NOMO-1 (cell line): ENCODE results near the gene DIO1.
"Not testable (repeated sequence)": the region's sequence is repeated elsewhere in the genome, so short reads cannot be mapped to it uniquely, and the experiment has no call there.

Experiments
- DNase-seq, 2 experiments: peaks; one replicate each; lab custom pipeline; 2025; ENCODE audit not compliant: unreplicated experiment in 2 of 2; lab: John Stamatoyannopoulos, UW

DIO1 gene

GRCh38 chr1:53893999-53894636 lies at the start of gene DIO1:
Gene DIO1 (plus strand): TSS chr1:53894187. CDS start chr1:53894211, 24 bp downstream.
- no peak for DNase-seq

- DNase-seq, result peak in 1 of 2 experiments; percentile 8
Observed at GRCh38 chr1:53847980-53848379, 46.0 kb upstream of the DIO1 start.

GRCh38 chr1:53850082-53850673 lies 43.8 kb upstream of the DIO1 start:
- no peak for DNase-seq

- no peak for DNase-seq
Observed at GRCh38 chr1:53851571-53852285, 42.3 kb upstream of the DIO1 start.

- peak in 1 of 2 experiments; percentile 59 for DNase-seq
Observed at GRCh38 chr1:53860967-53861411, 33.0 kb upstream of the DIO1 start.

GRCh38 chr1:53862507-53862906 lies 31.5 kb upstream of the DIO1 start:
- no peak for DNase-seq

- no peak for DNase-seq
Observed at GRCh38 chr1:53868565-53868964, 25.4 kb upstream of the DIO1 start.

- DNase-seq, result peak; percentile 25 to 58
Observed at GRCh38 chr1:53869454-53870117, 24.4 kb upstream of the DIO1 start.

GRCh38 chr1:53871221-53871620 lies 22.8 kb upstream of the DIO1 start:
- DNase-seq, result no peak

- no peak for DNase-seq
Observed at GRCh38 chr1:53871773-53872484, 22.1 kb upstream of the DIO1 start.

- DNase-seq, result not testable (repeated sequence)
Observed at GRCh38 chr1:53875150-53875549, 18.8 kb upstream of the DIO1 start.

- peak in 1 of 2 experiments; percentile 41 for DNase-seq
Observed at GRCh38 chr1:53878492-53879105, 15.4 kb upstream of the DIO1 start.

- DNase-seq, result not testable (repeated sequence)
Observed at GRCh38 chr1:53881853-53882252, 12.1 kb upstream of the DIO1 start.

- DNase-seq, result not testable (repeated sequence)
Observed at GRCh38 chr1:53883600-53883999, 10.4 kb upstream of the DIO1 start.

- no peak for DNase-seq
Observed at GRCh38 chr1:53888681-53889080, 5.3 kb upstream of the DIO1 start.

GRCh38 chr1:53889304-53890298 lies 4.4 kb upstream of the DIO1 start, which contains the start of gene YIPF1:
Gene YIPF1 (minus strand): TSS chr1:53889797. CDS start chr1:53888937, 860 bp downstream.
- DNase-seq, result peak; percentile 80 to 90

- no peak for DNase-seq
Observed at GRCh38 chr1:53890522-53890941, 3.5 kb upstream of the DIO1 start.

GRCh38 chr1:53891018-53891417 lies 3.0 kb upstream of the DIO1 start:
- no peak for DNase-seq

GRCh38 chr1:53891678-53892077 lies 2.3 kb upstream of the DIO1 start:
- DNase-seq, result no peak
